Fibroblast of skin of back (primary cell): Measurements from ENCODE around the gene AP4M1. TPM values are rescaled to one million over a fixed set of nuclear protein-coding genes. Genes with fewer than 3 reads are reported as not detected.
A peak's percentile ranks its signal among the peaks of the same experiment; 100 is the strongest.

ENCODE experiments used
- DNase-seq: peaks from one replicate; pipeline ENCODE4 v3.0.0-alpha.2; 2013
- polyA plus RNA-seq, 2 experiments: library from polyadenylated mRNA; unstranded; fragments of 120-200 nt; gene quantifications; one replicate each; pipeline ENCODE4 v1.2.1, GENCODE V29; 2013; ENCODE audit not compliant: insufficient read length in 2 of 2

AP4M1 gene, protein sequence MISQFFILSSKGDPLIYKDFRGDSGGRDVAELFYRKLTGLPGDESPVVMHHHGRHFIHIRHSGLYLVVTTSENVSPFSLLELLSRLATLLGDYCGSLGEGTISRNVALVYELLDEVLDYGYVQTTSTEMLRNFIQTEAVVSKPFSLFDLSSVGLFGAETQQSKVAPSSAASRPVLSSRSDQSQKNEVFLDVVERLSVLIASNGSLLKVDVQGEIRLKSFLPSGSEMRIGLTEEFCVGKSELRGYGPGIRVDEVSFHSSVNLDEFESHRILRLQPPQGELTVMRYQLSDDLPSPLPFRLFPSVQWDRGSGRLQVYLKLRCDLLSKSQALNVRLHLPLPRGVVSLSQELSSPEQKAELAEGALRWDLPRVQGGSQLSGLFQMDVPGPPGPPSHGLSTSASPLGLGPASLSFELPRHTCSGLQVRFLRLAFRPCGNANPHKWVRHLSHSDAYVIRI
- 20.0 TPM for polyA plus RNA-seq (2013, experiment 1 of 2; ENCODE audit: insufficient read length)
- 16.7 TPM for polyA plus RNA-seq (2013, experiment 2 of 2; ENCODE audit: insufficient read length)

- peak; percentile 100 for DNase-seq
These were observed at the start of gene AP4M1, which contains the start of gene MCM7 for GRCh38 chr7:100101016-100101862. Gene AP4M1, plus strand, starts transcription at chr7:100101643. Its CDS starts 72 bp downstream, at chr7:100101715. Gene MCM7, minus strand, starts transcription at chr7:100101397. Its CDS starts 103 bp downstream, at chr7:100101294.

DNA sequence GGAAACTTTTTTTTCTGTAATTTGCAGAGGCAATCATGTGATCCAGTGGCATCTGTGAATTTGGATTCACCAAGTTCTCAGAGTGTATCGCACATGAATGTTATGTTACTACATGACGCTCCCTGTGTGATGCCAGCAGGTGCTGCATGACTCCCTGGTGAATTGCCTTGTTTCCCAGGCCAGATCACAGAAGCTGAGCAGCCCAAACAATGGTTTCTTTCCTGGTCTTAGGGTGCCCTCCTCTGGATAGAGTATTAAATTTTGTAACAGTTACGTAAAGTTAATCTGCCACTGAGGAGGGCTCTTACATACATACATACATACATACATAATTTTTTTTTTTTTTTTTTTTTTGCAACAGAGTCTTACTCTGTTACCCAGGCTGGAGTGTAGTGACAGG lies 48.2 kb upstream of the AP4M1 start:
- peak; percentile 59 for DNase-seq

DNA sequence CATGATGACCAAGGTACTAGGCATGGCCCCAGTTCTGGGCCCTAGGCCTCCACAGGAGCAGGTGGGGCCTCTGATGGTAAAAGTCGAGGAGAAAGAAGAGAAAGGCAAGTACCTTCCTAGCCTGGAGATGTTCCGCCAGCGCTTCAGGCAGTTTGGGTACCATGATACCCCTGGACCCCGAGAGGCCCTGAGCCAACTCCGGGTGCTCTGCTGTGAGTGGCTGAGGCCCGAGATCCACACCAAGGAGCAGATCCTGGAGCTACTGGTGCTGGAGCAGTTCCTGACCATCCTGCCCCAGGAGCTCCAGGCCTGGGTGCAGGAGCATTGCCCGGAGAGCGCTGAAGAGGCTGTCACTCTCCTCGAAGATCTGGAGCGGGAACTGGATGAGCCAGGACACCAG lies 44.4 kb upstream of the AP4M1 start:
- no peak for DNase-seq

DNA sequence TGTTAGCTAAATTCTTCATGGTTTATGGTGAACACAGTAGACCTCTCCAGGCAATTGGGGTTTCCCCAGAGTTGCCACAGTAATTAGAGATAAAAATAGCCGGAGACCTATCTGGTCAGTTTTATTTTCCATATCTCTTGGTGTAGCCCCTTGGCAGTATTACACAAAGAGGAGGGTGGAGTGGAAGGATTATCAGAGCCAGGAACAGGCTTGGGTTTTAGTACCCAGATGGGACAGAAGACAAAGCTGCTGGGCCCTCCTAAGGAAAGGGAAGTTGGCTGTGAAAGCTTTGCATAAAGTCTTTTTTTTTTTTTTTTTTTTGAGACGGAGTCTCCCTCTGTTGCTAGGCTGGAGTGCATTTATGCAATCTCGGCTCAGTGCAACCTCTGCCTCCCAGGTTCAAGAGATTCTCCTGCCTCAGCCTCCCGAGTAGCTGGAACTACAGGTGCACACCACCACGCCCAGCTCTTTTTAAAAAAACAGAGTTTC lies 42.1 kb upstream of the AP4M1 start:
- DNase-seq: no peak

DNA sequence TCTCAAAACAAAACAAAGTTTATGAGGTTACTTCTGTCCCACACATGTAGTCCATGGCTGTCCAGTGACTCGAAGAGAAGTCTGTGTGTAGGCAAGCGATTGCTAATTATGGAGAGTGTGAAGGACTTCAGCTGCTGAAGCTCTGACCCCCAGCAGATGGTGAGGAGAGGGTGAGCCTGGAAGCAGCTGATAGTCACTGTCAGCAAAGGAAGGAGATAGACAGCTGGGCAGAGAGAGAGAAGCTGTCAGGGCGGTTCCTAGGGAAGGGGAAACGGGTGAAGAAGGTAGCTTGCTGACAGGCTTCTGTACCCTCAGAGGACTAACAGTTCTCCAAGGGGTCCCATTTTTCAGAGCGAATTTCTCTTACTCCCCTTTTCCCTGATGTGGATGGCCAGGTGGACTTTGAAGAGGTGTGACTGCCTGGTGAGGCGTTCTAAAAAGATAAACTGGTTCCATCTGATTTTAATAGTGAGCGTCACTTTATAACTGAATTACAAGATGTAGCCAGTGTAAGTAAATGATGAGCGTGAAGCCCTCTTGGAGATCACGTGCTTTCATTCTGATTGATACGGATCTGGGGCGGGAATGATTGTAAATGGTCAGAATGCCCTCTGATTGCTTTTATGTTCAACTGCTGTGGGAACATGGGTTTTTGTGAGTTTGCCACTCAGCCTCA lies 39.8 kb upstream of the AP4M1 start:
- no peak for DNase-seq

- no peak for DNase-seq
These were observed 38.1 kb upstream of the AP4M1 start for GRCh38 chr7:100063376-100063775.

GRCh38 chr7:100064162-100064561 lies 37.3 kb upstream of the AP4M1 start:
- DNase-seq: no peak

- no peak for DNase-seq
These were observed 35.8 kb upstream of the AP4M1 start for GRCh38 chr7:100065452-100066186.

DNA sequence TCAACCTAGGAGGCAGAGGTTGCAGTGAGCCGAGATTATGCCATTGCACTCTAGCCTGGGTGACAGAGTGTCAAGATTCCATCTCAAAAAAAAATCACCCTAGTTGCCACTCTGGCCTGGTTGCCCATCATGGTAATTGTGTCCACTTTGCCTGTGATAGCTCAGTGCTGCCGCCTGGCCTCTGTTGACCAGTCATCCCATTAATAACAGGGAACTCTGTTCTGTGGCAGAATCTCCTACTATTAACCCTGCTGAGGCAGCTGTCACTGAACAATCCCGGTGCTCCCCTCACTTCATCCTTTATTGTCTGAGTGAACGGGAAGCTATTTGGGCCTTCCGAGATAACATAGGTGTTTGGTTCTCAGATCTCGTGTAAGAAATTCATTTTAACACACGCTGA lies 34.5 kb upstream of the AP4M1 start:
- DNase-seq: no peak

- no peak for DNase-seq
These were observed 31.5 kb upstream of the AP4M1 start for GRCh38 chr7:100069991-100070390.

DNA sequence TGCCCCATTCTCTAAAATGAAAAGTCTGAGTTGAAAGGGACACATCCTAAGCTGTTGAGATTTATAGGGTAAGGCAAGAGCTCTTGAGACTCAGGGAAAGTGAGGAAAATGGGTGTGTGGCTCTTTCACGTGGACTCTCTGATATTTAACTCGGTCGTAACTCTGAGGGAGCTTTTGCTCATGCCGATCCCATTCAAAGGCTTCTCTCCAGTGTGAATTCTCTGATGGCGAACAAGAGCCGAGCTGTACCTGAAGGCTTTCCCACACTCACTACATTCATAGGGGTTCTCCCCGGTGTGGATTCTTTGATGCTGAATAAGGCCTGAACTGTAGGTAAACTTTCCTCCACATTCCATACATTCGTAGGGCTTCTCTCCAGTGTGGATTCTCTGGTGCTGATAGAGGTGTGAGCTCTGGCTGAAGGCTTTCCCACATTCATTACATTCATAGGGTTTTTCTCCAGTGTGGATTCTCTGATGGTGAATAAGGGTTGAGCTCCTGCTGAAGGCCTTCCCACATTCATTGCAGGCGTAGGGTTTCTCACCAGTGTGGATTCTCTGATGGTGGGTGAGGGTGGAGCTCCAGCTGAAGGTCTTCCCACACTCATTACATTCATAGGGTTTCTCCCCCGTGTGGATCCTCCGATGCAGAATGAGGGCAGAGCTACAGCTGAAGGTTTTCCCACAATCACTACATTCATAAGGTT lies 30.3 kb upstream of the AP4M1 start:
- no peak for DNase-seq

DNA sequence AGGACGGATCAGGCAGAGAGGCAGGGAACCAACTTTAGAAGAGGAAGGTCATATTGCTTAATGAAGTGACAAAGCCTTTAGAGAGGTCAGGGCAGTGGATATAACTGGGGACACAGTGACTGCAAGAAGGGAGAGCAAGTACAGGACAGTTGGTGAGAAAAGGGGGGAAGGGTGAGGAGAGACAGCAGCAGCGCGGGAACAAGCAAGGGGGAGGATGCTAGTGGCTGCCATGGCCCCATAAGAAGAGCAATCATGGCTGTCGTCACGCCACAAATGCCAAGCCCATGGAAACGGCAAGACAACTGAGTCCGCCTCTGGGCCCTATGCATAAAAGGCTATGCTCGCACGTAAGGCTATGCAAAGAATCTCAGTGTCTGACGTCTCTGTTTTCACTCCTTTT lies 29.0 kb upstream of the AP4M1 start:
- DNase-seq: no peak

DNA sequence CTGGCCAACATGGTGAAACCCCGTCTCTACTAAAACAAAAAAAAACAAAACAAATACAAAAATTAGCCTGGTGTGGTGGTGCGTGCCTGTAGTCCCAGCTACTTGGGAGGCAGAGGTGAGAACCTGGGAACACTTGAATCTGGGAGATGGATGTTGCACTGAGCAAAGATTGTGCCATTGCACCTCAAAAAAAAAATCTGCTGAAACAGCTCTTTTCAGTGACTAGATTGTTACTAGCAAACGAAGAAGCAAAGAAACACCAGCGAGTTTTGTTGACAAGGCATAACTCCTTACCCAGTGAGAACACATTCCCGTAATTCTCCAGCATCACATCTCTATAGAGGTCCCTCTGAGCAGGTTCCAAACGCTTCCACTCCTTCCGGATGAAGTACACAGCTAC lies 26.6 kb upstream of the AP4M1 start:
- DNase-seq: no peak

DNA sequence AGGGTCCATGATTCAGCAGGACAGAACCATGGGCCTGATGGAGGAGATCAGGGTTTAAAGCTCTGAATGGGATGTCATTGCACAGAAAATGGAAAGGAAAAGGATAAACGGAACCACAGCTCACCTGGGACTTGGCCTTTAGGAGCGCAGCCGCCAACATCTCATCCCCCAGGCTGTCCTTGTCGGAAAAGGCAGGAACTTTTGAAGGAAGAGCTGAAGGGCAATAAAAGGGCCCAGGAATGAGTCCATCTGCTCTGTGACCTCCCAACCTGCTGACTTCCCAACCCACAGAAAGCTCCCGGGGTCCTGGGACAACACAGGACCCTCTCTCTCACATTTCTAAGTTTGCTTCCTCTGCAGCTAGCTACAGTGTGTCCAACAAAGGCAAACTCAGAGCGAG lies 26.0 kb upstream of the AP4M1 start:
- DNase-seq: no peak

GRCh38 chr7:100077205-100077604 lies 24.2 kb upstream of the AP4M1 start:
- DNase-seq: no peak

DNA sequence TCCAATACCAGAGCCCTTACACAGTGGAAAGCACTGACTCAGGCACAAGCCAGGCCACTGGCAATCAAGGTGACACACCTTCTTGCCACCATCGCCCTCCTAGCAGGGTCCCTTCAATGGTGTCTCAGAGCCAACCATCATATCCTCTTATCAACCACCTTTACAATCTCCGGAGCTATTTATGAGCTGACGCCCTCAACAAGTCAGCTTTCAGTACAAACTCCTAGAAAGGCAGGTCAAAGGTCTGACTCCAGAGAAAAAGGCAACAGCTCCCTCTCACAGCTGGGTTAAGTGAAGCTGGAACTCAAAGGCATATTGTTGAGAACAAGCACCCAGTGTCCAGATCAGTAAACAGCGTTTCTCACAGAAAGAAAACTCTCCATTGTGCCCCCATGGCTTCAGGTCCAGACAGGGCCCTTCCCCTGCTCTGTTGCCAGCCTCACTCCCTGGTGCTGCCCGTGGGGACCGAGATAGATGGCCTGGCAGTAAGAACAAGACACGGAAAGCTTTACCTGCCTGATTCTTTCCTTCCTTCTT lies 22.4 kb upstream of the AP4M1 start:
- no peak for DNase-seq

DNA sequence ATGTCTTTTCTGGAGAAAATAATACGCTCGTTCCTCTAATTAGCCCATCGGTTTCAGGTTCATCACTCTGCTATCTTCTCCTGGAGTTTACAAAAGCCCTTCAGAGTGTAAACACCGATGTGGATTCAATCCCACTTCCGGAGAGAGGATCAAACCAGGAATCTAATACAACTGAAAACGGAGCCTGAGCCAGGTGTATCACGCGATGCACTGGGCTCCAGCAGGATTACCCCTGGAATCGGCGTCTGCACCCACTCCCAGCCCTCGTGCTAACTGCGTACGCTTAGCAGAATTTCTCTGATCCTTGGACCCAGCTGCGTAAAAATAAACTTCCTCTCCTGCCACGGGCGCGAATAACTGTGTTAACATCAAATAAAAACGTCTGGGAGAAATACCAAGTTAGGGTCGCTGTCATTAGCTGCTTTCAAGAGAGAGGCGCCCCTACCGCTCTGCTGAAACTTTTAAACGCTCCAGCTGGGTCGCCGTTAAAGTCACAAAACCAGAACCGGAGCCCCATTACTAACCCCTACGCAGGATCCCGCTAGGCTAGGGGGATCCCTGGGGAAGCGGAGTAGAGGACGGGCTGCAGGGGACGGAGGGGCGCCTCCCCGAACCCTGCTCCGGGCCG lies 20.4 kb upstream of the AP4M1 start:
- DNase-seq: no peak

DNA sequence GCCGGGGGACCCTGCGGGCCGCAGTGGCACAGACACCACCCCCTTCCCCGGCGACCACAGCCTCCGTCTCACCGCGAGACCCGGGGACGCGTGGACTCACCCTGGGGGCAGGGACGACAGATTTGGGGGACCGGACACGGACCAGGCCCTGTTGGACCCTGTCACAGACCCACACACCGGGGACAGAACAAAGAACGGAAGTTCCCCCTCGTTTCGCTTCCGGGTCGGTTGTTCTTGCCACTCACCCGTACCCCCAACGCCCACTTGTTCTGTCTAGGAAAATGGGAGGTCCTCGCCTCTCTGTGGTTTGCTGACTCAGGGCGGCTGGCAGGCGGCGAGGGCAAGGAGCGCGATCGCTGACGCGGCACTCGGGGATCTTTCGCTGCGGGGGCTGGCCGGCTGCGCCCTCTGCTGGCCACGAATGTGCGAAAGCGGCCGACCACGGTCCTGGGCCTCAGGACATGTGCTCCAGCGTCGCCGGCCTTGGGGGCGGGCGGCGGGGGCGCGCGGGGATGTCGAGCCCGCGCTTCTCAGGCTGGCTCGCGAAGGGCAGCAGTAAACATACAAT lies 19.8 kb upstream of the AP4M1 start, which contains the start of gene ZNF3:
ZNF3 (minus strand) TSS at position 189 of the 568 bp plus-strand sequence. CDS start 4,366 bp downstream, outside the sequence.
- DNase-seq: peak; percentile 99

- no peak for DNase-seq
These were observed 18.5 kb upstream of the AP4M1 start for GRCh38 chr7:100082978-100083377.

GRCh38 chr7:100085515-100085914 lies 15.9 kb upstream of the AP4M1 start:
- no peak for DNase-seq
